ENCODE data around the gene INTS13.

Gene INTS13

DNA sequence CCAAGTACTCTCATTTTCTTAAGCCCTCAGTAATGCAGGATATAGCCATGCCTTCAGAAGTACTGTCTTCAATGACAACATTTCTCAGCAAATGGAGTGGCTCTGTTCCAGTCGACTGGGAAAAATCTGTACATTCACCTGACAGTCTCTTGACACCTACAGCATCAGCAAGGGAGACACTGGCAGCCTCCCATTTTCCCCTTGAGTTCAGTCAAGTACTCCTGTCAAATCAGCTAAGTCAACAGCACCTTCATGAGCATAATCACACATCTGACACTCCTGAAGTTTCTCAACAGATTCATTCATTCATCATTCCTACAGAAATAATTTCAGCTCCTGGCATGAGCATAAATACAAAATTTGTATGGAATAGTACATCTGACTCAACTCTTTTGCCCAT is 46.1 kb downstream of the INTS13 start:
- no peaks in the 10 kb centered on the region for H3K79me2 ChIP-seq (ENCODE audit: insufficient read depth, low read length)
- no peak overlapping the region for H3K4me2 ChIP-seq (ENCODE audit: low read depth, low read length, poor library complexity, severe bottlenecking)
- H3K9ac ChIP-seq (ENCODE audit: low read length): no peak overlapping the region
- H3K36me3 ChIP-seq (ENCODE audit: low read length): no peaks in the 10 kb centered on the region
- H3F3A ChIP-seq (ENCODE audit: insufficient read depth): no peaks in the 10 kb centered on the region
- H3K9me3 ChIP-seq (ENCODE audit: insufficient read depth, low read length): no peaks in the 10 kb centered on the region
- no peak overlapping the region for H3K27ac ChIP-seq (ENCODE audit: low read depth, low read length)
- no peak overlapping the region for H3K4me3 ChIP-seq (ENCODE audit: insufficient read depth, low read length, poor library complexity, severe bottlenecking)
- no peak overlapping the region for H2AFZ ChIP-seq (ENCODE audit: low read depth, low read length, severe bottlenecking)
- no peaks in the 10 kb centered on the region for H3K9me2 ChIP-seq (replicated peaks; ENCODE audit: insufficient read depth, low read length)
- TF ChIP-seq, protein P1, sequence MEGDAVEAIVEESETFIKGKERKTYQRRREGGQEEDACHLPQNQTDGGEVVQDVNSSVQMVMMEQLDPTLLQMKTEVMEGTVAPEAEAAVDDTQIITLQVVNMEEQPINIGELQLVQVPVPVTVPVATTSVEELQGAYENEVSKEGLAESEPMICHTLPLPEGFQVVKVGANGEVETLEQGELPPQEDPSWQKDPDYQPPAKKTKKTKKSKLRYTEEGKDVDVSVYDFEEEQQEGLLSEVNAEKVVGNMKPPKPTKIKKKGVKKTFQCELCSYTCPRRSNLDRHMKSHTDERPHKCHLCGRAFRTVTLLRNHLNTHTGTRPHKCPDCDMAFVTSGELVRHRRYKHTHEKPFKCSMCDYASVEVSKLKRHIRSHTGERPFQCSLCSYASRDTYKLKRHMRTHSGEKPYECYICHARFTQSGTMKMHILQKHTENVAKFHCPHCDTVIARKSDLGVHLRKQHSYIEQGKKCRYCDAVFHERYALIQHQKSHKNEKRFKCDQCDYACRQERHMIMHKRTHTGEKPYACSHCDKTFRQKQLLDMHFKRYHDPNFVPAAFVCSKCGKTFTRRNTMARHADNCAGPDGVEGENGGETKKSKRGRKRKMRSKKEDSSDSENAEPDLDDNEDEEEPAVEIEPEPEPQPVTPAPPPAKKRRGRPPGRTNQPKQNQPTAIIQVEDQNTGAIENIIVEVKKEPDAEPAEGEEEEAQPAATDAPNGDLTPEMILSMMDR (IDR thresholded peaks at IDR 0.05; ENCODE audit: insufficient read depth, low read length, poor library complexity, severe bottlenecking): no peak
- no peak for TF ChIP-seq EZH2phosphoT487 (conservative IDR thresholded peaks at IDR 0.05; ENCODE audit: low read length)
- no peaks in the 10 kb centered on the region for H3K27me3 ChIP-seq (ENCODE audit: low read length)
- H4K20me1 ChIP-seq (ENCODE audit: low read depth, low read length): no peaks in the 10 kb centered on the region

DNA sequence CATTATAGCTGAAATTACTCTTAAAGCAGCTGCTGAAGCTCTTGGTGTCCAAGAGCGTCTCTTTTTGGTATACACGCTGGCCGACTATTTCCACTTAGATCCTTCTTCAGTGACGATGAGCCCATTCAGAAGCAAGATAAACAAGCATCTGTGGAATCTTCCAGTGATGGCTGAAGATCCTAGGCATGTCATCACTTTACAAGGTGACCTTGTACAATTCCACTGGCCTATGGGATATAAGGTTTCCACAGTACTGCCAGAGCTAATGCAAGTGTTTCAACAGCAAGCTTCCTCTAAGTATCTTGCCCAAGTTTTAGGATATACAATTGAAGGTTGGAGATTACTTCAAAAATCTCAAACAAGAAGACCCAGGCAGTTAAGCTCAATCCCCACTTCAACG is 47.0 kb downstream of the INTS13 start:
- TF ChIP-seq EZH2phosphoT487 (conservative IDR thresholded peaks at IDR 0.05; ENCODE audit: low read length): no peak
- TF ChIP-seq, protein P1 (IDR thresholded peaks at IDR 0.05; ENCODE audit: insufficient read depth, low read length, poor library complexity, severe bottlenecking): no peak
- H3F3A ChIP-seq (ENCODE audit: insufficient read depth): no peaks in the 10 kb centered on the region; the same call in 1 of the 2 replicates
- no peaks in the 10 kb centered on the region for H3K79me2 ChIP-seq (ENCODE audit: insufficient read depth, low read length)
- no peak overlapping the region for H3K9ac ChIP-seq (ENCODE audit: low read length)
- no peaks in the 10 kb centered on the region for H3K36me3 ChIP-seq (ENCODE audit: low read length)
- no peak overlapping the region for H3K4me3 ChIP-seq (ENCODE audit: insufficient read depth, low read length, poor library complexity, severe bottlenecking)
- no peaks in the 10 kb centered on the region for H4K20me1 ChIP-seq (ENCODE audit: low read depth, low read length)
- no peaks in the 10 kb centered on the region for H3K27me3 ChIP-seq (ENCODE audit: low read length)
- no peak overlapping the region for H3K27ac ChIP-seq (ENCODE audit: low read depth, low read length)
- H3K9me2 ChIP-seq (replicated peaks; ENCODE audit: insufficient read depth, low read length): no peaks in the 10 kb centered on the region
- no peak overlapping the region for H2AFZ ChIP-seq (ENCODE audit: low read depth, low read length, severe bottlenecking)
- no peaks in the 10 kb centered on the region for H3K9me3 ChIP-seq (ENCODE audit: insufficient read depth, low read length)
- no peak overlapping the region for H3K4me2 ChIP-seq (ENCODE audit: low read depth, low read length, poor library complexity, severe bottlenecking)

DNA sequence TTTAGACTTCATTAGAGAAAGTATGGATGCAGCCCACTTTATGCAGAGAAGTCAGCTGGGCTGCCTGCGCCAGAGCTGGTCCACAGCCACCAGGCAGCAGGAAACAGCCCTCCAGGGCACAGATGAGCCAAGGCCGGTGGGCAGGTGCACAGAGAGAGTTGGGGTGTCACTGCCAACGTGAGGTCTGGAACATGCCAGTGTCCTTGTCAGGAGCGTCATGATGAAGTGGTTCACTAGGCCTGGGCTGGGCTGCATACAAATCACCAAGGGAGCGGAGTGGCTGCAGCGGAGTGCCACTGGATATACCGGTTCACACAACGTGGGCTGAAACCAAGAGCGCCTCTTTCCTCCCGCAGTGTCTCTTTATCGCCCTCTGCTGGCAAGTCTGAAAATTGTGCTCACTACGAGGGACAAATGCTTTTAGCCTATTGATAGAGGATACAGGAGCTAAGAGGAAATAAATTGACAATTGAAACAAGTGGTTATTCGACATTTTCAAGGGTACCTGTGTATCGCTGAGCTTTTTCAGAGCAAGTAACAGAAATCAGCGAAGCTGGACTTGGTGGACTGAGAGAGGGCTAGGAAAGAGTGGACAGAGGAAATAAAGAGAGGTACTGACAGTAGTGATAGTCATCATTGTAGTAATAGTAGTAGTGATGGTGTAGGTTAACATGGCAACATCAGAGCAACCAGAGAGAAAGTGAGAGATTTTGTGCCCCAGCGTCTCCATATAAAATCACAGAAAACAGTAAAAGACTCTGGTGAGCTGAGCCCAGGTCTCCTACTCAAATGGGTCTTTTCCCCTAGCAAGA is 52.8 kb downstream of the INTS13 start:
- Histone ChIP-seq H3K27ac (ENCODE audit: low read depth, low read length) (no peak overlapping the region), H3K9me2 (replicated peaks; ENCODE audit: insufficient read depth, low read length) (no peaks in the 10 kb centered on the region), H4K20me1 (ENCODE audit: low read depth, low read length) (no peaks in the 10 kb centered on the region), H3K27me3 (ENCODE audit: low read length) (no peaks in the 10 kb centered on the region), H3K79me2 (ENCODE audit: insufficient read depth, low read length) (no peaks in the 10 kb centered on the region), H3K4me2 (ENCODE audit: low read depth, low read length, poor library complexity, severe bottlenecking) (peak overlapping the region; percentile 41), H3K36me3 (ENCODE audit: low read length) (no peaks in the 10 kb centered on the region), H2AFZ (ENCODE audit: low read depth, low read length, severe bottlenecking) (peak overlapping the region; percentile 82), H3K9ac (ENCODE audit: low read length) (no peak overlapping the region), H3K9me3 (ENCODE audit: insufficient read depth, low read length) (no peaks in the 10 kb centered on the region), H3K4me3 (ENCODE audit: insufficient read depth, low read length, poor library complexity, severe bottlenecking) (no peak overlapping the region), H3F3A (ENCODE audit: insufficient read depth) (no peaks in the 10 kb centered on the region; the same call in 1 of the 2 replicates)
- TF ChIP-seq, protein P1 (IDR thresholded peaks at IDR 0.05; ENCODE audit: insufficient read depth, low read length, poor library complexity, severe bottlenecking): peak; percentile 95
- TF ChIP-seq EZH2phosphoT487 (conservative IDR thresholded peaks at IDR 0.05; ENCODE audit: low read length): no peak

Data from SU-DHL-6 (cell line).